Hematopoietic multipotent progenitor cell (in vitro differentiated cells): ENCODE data around the gene CCR6. TPM values are rescaled to one million over a fixed set of nuclear protein-coding genes. Genes with fewer than 3 reads are reported as not detected.

Experiments used
- DNase-seq, 3 donors: peaks; one replicate each; pipeline ENCODE4 v3.0.0-alpha.2; 2011 to 2015; ENCODE audit warnings: low read depth in 2 of 3, low spot score in 2 of 3
- total RNA-seq: library from RNA; depleted of rRNA; stranded (reverse); fragments of >200 nt; gene quantifications from one replicate; pipeline ENCODE4 v1.2.3, GENCODE V29; 2012

Gene CCR6
- total RNA-seq, 1 donor = 0.54 TPM

GRCh38 chr6:167140589-167141474, 17.9 kb downstream of the CCR6 start:
- no peak for DNase-seq

- peak; percentile 14 to 55 (median 37) for DNase-seq
Measured at GRCh38 chr6:167141667-167142432, 19.0 kb downstream of the CCR6 start.

DNA sequence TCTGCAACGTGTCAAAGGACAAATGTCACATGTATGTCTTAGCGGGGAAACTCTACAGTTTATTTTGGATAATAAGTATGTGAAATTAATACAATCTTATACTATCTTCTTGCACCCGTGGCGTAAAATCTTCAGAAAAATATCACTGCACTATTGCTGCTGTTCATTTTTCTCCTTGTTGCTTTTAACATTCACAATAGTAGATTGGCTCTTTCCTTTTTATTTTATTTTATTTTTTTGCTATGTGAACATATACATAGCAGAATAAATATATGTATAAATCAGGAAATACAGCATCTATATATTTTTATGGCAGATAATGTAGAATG, 19.5 kb downstream of the CCR6 start:
- DNase-seq = no peak

DNA sequence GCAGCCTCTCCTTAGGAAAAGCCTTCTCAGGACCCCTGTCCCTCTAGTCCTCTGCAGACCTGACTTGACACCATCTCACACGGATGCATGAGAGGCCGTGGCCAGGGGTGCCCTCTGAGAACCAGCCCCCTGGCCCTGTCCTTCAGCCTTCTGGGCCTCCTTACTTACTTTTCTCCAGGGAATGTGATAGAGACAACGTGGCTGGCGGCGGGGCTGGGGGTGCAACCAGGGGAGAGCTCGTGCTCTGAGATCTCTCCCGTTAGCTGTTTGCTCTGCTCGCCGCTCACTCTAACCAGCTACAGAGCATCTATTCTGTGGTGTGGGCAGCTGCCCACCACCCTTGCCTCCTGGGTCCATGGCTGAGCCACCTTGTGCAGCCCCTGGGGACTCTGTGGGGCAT, 20.1 kb downstream of the CCR6 start:
- DNase-seq = no peak

DNA sequence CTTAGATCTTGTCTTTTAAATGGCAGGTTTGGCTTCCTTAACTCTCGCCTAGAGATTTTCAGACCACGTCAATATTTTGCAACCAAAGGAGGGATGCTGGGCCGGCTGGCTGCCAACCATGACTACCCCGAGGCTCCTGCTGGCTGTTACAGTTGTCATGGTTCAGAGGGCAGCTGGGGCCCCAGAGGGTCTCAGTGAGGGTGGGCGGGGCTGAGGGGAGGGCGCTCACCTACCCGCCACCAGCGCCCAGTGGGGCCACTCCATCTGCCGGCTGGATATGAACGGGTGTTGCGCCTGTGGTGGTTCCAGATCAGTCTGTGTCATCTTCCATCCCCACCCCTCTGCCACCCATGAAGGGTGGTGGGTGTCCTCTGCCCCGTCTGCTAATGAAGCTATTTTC, 22.6 kb downstream of the CCR6 start:
- no peak for DNase-seq

- no peak for DNase-seq
Measured at GRCh38 chr6:167146135-167146534, 23.2 kb downstream of the CCR6 start.

DNA sequence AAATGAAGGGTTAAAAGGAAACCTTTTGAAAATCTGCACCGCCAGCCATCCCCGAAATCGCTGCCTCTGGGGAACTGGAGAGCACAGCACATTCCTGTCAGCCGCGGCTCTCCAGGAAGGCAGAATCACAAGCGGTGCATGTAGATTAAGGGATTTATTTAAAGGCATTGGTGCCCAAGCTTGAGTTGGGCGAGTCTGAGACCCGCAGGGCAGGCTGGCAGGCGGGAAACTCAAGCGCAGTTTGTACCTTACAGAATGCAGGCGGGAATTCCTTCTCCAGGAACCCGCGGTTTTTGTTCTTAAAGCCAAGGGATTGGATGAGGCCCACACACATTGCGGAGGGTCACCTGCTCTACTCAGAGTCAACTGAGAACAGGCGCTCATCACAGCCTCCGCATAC, 24.1 kb downstream of the CCR6 start:
- no peak for DNase-seq

DNA sequence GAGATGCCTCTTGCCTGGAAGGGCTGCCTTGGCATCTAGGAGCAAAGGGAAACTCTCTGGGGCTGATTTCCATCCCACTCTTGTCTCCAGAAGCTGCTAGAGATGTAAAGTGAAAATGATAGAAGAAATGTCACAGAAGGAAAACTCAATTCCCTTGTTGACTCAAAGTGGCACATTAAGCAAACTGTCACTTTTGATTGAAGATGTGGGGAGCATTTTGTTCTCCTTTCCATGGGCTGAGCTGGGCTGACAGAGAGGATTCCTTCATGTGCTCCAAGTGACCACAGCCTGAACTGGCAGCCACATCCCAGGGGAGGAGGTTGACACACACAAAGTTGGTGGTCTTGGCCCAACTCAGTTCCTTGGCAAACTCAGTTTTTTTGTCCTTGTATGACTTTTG, 25.1 kb downstream of the CCR6 start:
- DNase-seq = no peak

DNA sequence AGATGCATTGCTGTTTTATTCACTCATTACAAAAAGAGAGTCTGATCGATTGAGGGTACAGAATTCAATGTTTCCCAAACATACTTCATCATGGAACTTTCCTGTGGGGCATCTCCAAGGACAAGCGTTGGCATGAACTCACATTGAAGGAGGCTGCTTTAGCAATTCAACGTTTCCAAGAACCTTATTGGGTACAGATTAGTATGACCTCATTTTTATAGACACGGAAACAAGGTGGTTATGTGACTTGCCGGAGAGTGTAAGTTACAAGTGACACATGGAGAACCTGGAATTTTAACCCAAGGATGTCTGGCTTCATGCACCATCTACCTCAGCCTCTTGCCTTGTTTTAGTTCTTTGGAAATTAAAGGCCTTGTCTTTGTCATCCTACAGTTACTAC, 26.1 kb downstream of the CCR6 start:
- no peak for DNase-seq

- DNase-seq = no peak
Measured at GRCh38 chr6:167150941-167151549, 28.1 kb downstream of the CCR6 start.

DNA sequence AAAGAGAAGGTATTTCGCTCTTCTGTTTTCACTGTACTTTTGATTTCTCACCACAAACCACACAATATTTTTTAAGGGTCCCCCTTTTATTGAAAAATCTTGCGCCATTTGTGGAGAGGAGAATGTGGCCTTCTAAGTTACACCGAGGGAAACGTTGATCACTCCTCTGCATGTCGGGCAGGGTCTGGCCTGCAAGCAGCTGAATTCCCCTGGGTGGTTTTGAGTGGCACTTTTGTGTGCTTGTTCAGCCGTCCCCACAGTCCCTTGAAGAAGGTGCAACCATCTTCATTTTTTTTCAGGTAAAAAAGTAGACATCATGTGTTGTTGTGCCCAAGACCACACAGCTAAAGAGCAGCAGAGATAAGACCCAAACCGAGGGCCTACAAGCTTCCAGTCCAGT, 28.8 kb downstream of the CCR6 start:
- DNase-seq = no peak

- DNase-seq = no peak
Measured at GRCh38 chr6:167152862-167153261, 30.0 kb downstream of the CCR6 start.

GRCh38 chr6:167153521-167153959, 30.6 kb downstream of the CCR6 start:
- DNase-seq = peak in 2 of 3 donors; percentile 29 to 41

DNA sequence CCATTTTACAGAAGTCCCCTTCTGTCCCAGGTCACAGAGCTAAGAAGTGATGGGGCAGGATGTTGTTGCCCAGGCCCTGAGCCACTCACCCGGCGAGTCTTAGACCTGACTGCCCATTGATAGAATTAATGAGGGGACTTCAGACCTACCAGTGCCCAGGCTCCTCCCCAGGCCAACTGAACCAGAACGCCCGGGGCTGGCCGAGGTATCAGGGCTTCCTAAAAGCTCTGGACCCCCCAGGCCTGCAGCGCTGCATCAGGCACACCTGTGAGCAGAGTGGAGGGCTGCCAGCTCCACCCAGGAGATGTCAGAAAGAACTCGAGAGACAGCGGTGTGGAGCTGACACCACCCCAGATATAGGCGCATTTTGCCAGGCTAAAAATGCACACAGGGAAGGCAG, 31.4 kb downstream of the CCR6 start:
- DNase-seq = no peak

GRCh38 chr6:167154895-167155294, 32.0 kb downstream of the CCR6 start:
- DNase-seq = no peak

DNA sequence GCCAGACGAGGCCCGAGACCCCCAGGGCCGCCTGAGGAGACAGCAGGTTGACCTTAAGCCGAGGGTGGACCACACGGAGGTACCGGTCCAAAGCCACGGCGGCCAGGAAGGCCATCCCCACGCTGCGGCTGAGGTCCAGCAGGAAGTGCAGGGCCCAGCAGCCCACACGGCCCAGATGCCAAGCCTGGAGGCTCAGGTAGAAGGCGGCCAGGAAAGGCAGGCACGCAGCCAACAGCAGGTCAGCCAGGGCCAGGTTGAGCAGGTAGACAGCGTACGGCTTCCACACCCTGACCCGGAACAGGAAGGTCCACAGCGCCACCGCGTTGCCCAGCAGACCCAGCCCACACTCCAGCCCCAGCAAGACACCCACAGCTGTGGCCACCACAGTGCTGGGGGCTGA, 34.5 kb downstream of the CCR6 start:
- no peak for DNase-seq

GRCh38 chr6:167157863-167158262, 35.0 kb downstream of the CCR6 start, which contains the start of gene GPR31:
Gene GPR31 (minus strand): TSS chr6:167157980. CDS start chr6:167157831, 149 bp downstream.
- no peak for DNase-seq

- no peak for DNase-seq
Measured at GRCh38 chr6:167161851-167162467, 39.1 kb downstream of the CCR6 start.

- DNase-seq = no peak
Measured at GRCh38 chr6:167162591-167162990, 39.7 kb downstream of the CCR6 start.

DNA sequence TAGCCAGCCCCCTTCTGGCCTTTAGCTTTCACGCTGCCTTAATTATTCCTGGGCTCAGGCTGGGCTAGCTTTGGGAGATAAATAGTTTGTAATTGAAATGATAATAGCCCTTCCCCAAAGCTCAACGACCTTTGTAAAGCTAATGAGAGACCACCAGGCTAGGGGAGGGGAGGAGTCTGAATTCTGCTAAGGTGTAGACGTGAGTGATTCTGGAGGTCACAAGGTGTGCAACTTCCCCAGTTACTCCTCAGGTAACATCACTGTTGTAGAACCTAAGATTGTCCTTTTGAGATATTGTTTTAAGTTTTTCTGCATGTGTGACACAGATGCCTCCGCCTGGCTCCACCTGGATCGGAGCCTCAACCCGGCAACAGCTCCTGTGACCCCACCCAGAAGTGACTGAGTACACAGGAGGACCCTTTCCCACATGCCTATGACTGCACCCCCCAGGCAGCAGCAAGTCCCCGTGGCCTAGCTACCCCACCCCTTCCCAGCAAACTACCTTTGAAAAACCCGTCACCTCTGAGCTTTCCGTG, 40.6 kb downstream of the CCR6 start:
- no peak for DNase-seq

DNA sequence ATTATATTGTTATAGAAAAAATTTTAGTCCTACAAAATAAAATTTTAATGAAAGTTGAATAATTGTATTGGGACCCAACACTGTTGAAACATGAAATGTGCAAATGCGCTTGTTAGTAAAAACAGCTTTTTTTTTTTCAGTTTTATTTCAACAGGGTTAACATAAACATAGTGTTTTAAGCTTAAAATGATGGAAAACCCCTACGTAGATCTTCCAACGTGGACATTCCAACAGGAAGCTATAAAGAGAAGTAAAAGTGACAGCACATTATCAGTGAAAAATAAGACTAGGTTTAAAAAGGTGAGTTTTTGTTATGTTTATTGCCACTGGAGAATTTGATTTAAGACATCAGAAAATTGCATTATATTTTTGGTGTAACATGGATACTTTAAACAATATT, 41.4 kb downstream of the CCR6 start:
- no peak for DNase-seq
